ENCODE measurements around the gene POLR1D.

POLR1D gene

GRCh38 chr13:27657724-27658123, 36.0 kb downstream of the POLR1D start:
- WGBS, 2 experiments: 95 to 100% methylated on average over 2 of the region's 2 CpGs
- H3K9me3 ChIP-seq (ENCODE audit: control insufficient read depth, low read length): no peaks in the 10 kb centered on the region
- H3K36me3 ChIP-seq (ENCODE audit: control insufficient read depth, insufficient read depth, low read length): no peaks in the 10 kb centered on the region
- H3K27me3 ChIP-seq (ENCODE audit: control insufficient read depth, insufficient read depth, low read length, poor library complexity, severe bottlenecking): no peaks in the 10 kb centered on the region
- no peak overlapping the region for H3K4me3 ChIP-seq (ENCODE audit: insufficient read depth, low read depth, low read length)
- H3K4me1 ChIP-seq (ENCODE audit: control insufficient read depth, insufficient read depth, low read length): no peaks in the 10 kb centered on the region
- no peak overlapping the region for H3K27ac ChIP-seq (ENCODE audit: insufficient read depth, low read depth, low read length, poor library complexity, severe bottlenecking)

GRCh38 chr13:27658546-27658945, 36.9 kb downstream of the POLR1D start:
- no peak overlapping the region for H3K4me3 ChIP-seq (ENCODE audit: insufficient read depth, low read depth, low read length)
- H3K36me3 ChIP-seq (ENCODE audit: control insufficient read depth, insufficient read depth, low read length): no peaks in the 10 kb centered on the region
- no peaks in the 10 kb centered on the region for H3K4me1 ChIP-seq (ENCODE audit: control insufficient read depth, insufficient read depth, low read length)
- no peaks in the 10 kb centered on the region for H3K27me3 ChIP-seq (ENCODE audit: control insufficient read depth, insufficient read depth, low read length, poor library complexity, severe bottlenecking)
- H3K9me3 ChIP-seq (ENCODE audit: control insufficient read depth, low read length): no peaks in the 10 kb centered on the region
- H3K27ac ChIP-seq (ENCODE audit: insufficient read depth, low read depth, low read length, poor library complexity, severe bottlenecking): no peak overlapping the region

- Histone ChIP-seq H3K9me3 (ENCODE audit: control insufficient read depth, low read length) (no peaks in the 10 kb centered on the region), H3K27ac (ENCODE audit: insufficient read depth, low read depth, low read length, poor library complexity, severe bottlenecking) (no peak overlapping the region), H3K4me3 (ENCODE audit: insufficient read depth, low read depth, low read length) (no peak overlapping the region), H3K27me3 (ENCODE audit: control insufficient read depth, insufficient read depth, low read length, poor library complexity, severe bottlenecking) (no peaks in the 10 kb centered on the region), H3K4me1 (ENCODE audit: control insufficient read depth, insufficient read depth, low read length) (no peaks in the 10 kb centered on the region), H3K36me3 (ENCODE audit: control insufficient read depth, insufficient read depth, low read length) (no peaks in the 10 kb centered on the region)
- 86 to 87% methylated on average over 7 of the region's 7 CpGs for WGBS, 2 experiments
These were observed 37.6 kb downstream of the POLR1D start for GRCh38 chr13:27659145-27659865.

- H3K4me1 ChIP-seq (ENCODE audit: control insufficient read depth, insufficient read depth, low read length): no peaks in the 10 kb centered on the region
- no peak overlapping the region for H3K27ac ChIP-seq (ENCODE audit: insufficient read depth, low read depth, low read length, poor library complexity, severe bottlenecking)
- H3K4me3 ChIP-seq (ENCODE audit: insufficient read depth, low read depth, low read length): no peak overlapping the region
- H3K9me3 ChIP-seq (ENCODE audit: control insufficient read depth, low read length): no peaks in the 10 kb centered on the region
- 93 to 95% methylated on average over 5 to 6 of the region's 6 CpGs for WGBS, 2 experiments
- no peaks in the 10 kb centered on the region for H3K27me3 ChIP-seq (ENCODE audit: control insufficient read depth, insufficient read depth, low read length, poor library complexity, severe bottlenecking)
- H3K36me3 ChIP-seq (ENCODE audit: control insufficient read depth, insufficient read depth, low read length): no peaks in the 10 kb centered on the region
These were observed 38.8 kb downstream of the POLR1D start for GRCh38 chr13:27660511-27660910.

- Histone ChIP-seq H3K27ac (ENCODE audit: insufficient read depth, low read depth, low read length, poor library complexity, severe bottlenecking) (no peak overlapping the region), H3K4me1 (ENCODE audit: control insufficient read depth, insufficient read depth, low read length) (no peaks in the 10 kb centered on the region), H3K27me3 (ENCODE audit: control insufficient read depth, insufficient read depth, low read length, poor library complexity, severe bottlenecking) (no peaks in the 10 kb centered on the region), H3K9me3 (ENCODE audit: control insufficient read depth, low read length) (no peaks in the 10 kb centered on the region), H3K36me3 (ENCODE audit: control insufficient read depth, insufficient read depth, low read length) (no peaks in the 10 kb centered on the region), H3K4me3 (ENCODE audit: insufficient read depth, low read depth, low read length) (no peak overlapping the region)
These were observed 39.3 kb downstream of the POLR1D start for GRCh38 chr13:27661017-27661416.

- Histone ChIP-seq H3K27ac (ENCODE audit: insufficient read depth, low read depth, low read length, poor library complexity, severe bottlenecking) (no peak overlapping the region), H3K9me3 (ENCODE audit: control insufficient read depth, low read length) (no peaks in the 10 kb centered on the region), H3K4me1 (ENCODE audit: control insufficient read depth, insufficient read depth, low read length) (no peaks in the 10 kb centered on the region), H3K36me3 (ENCODE audit: control insufficient read depth, insufficient read depth, low read length) (no peaks in the 10 kb centered on the region), H3K27me3 (ENCODE audit: control insufficient read depth, insufficient read depth, low read length, poor library complexity, severe bottlenecking) (no peaks in the 10 kb centered on the region), H3K4me3 (ENCODE audit: insufficient read depth, low read depth, low read length) (no peak overlapping the region)
- WGBS, 2 experiments: 80 to 96% methylated on average over 1 to 2 of the region's 2 CpGs
These were observed 41.2 kb downstream of the POLR1D start for GRCh38 chr13:27662738-27663470.

GRCh38 chr13:27663947-27664346, 42.3 kb downstream of the POLR1D start:
- H3K4me3 ChIP-seq (ENCODE audit: insufficient read depth, low read depth, low read length): no peak overlapping the region
- H3K27ac ChIP-seq (ENCODE audit: insufficient read depth, low read depth, low read length, poor library complexity, severe bottlenecking): no peak overlapping the region
- H3K36me3 ChIP-seq (ENCODE audit: control insufficient read depth, insufficient read depth, low read length): no peaks in the 10 kb centered on the region
- no peaks in the 10 kb centered on the region for H3K9me3 ChIP-seq (ENCODE audit: control insufficient read depth, low read length)
- no peaks in the 10 kb centered on the region for H3K4me1 ChIP-seq (ENCODE audit: control insufficient read depth, insufficient read depth, low read length)
- WGBS, 2 experiments: 76 to 85% methylated on average over 8 of the region's 8 CpGs
- H3K27me3 ChIP-seq (ENCODE audit: control insufficient read depth, insufficient read depth, low read length, poor library complexity, severe bottlenecking): no peaks in the 10 kb centered on the region

- Histone ChIP-seq H3K27me3 (ENCODE audit: control insufficient read depth, insufficient read depth, low read length, poor library complexity, severe bottlenecking) (no peaks in the 10 kb centered on the region), H3K4me1 (ENCODE audit: control insufficient read depth, insufficient read depth, low read length) (no peaks in the 10 kb centered on the region), H3K4me3 (ENCODE audit: insufficient read depth, low read depth, low read length) (no peak overlapping the region), H3K27ac (ENCODE audit: insufficient read depth, low read depth, low read length, poor library complexity, severe bottlenecking) (no peak overlapping the region), H3K36me3 (ENCODE audit: control insufficient read depth, insufficient read depth, low read length) (no peaks in the 10 kb centered on the region), H3K9me3 (ENCODE audit: control insufficient read depth, low read length) (no peaks in the 10 kb centered on the region)
- 54 to 65% methylated on average over 3 of the region's 3 CpGs for WGBS, 2 experiments
These were observed 43.6 kb downstream of the POLR1D start for GRCh38 chr13:27665333-27665732.

- no peak overlapping the region for H3K4me3 ChIP-seq (ENCODE audit: insufficient read depth, low read depth, low read length)
- H3K9me3 ChIP-seq (ENCODE audit: control insufficient read depth, low read length): no peaks in the 10 kb centered on the region
- WGBS, 2 experiments: 94% methylated on average over 19 of the region's 19 CpGs
- H3K4me1 ChIP-seq (ENCODE audit: control insufficient read depth, insufficient read depth, low read length): no peaks in the 10 kb centered on the region
- no peak overlapping the region for H3K27ac ChIP-seq (ENCODE audit: insufficient read depth, low read depth, low read length, poor library complexity, severe bottlenecking)
- H3K27me3 ChIP-seq (ENCODE audit: control insufficient read depth, insufficient read depth, low read length, poor library complexity, severe bottlenecking): no peaks in the 10 kb centered on the region
- no peaks in the 10 kb centered on the region for H3K36me3 ChIP-seq (ENCODE audit: control insufficient read depth, insufficient read depth, low read length)
These were observed 44.1 kb downstream of the POLR1D start for GRCh38 chr13:27665761-27666160.

GRCh38 chr13:27666951-27667350, 45.3 kb downstream of the POLR1D start:
- H3K36me3 ChIP-seq (ENCODE audit: control insufficient read depth, insufficient read depth, low read length): no peaks in the 10 kb centered on the region
- H3K27ac ChIP-seq (ENCODE audit: insufficient read depth, low read depth, low read length, poor library complexity, severe bottlenecking): no peak overlapping the region
- H3K4me1 ChIP-seq (ENCODE audit: control insufficient read depth, insufficient read depth, low read length): no peaks in the 10 kb centered on the region
- no peak overlapping the region for H3K4me3 ChIP-seq (ENCODE audit: insufficient read depth, low read depth, low read length)
- 83 to 96% methylated on average over 3 of the region's 3 CpGs for WGBS, 2 experiments
- H3K27me3 ChIP-seq (ENCODE audit: control insufficient read depth, insufficient read depth, low read length, poor library complexity, severe bottlenecking): no peaks in the 10 kb centered on the region
- no peaks in the 10 kb centered on the region for H3K9me3 ChIP-seq (ENCODE audit: control insufficient read depth, low read length)

All from ectodermal cell (in vitro differentiated cells).